ENCODE data around the gene STIMATE.

DNA sequence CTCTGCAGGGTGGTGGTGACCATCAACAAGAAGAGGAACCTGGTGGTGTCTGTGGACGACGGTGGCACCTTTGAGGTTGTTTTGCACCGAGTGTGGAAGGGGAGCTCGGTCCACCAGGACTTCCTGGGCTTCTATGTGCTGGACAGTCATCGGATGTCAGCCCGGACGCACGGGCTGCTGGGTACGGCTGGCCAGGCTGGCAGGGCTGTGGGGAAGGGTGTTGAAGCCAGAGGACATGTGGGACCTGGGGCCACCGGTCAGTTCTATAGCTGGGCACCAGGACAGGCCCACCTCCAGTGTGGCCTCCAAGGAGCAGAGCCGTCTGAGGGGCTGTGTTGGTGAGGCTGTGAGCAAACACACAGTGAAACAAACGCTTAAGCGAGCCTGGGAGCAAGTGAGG lies 106.6 kb downstream of the STIMATE start:
- TF ChIP-seq CTCF (IDR thresholded peaks at IDR 0.05 in 8 of 11, conservative IDR thresholded peaks at IDR 0.05 in 3 of 11) (no peak), POLR2A (IDR thresholded peaks at IDR 0.05) (no peak)

Measured in spleen (tissue), 7 donors.